ENCODE measurements around the gene PFKL. TPM values are rescaled to one million over a fixed set of nuclear protein-coding genes. Genes with fewer than 3 reads are reported as not detected.
A peak's percentile ranks its signal among the peaks of the same experiment; 100 is the strongest.

The PFKL gene
- polyA plus RNA-seq, 2 of the 4 experiments (the other 2 are of a cell fraction), result 23.2 to 38.7 TPM

- no peak for TF ChIP-seq MAZ (IDR thresholded peaks at IDR 0.05; ENCODE audit: borderline replicate concordance, low read depth, low read length)
Observed at GRCh38 chr21:44314561-44314960, 14.7 kb downstream of the PFKL start (continued).

DNA sequence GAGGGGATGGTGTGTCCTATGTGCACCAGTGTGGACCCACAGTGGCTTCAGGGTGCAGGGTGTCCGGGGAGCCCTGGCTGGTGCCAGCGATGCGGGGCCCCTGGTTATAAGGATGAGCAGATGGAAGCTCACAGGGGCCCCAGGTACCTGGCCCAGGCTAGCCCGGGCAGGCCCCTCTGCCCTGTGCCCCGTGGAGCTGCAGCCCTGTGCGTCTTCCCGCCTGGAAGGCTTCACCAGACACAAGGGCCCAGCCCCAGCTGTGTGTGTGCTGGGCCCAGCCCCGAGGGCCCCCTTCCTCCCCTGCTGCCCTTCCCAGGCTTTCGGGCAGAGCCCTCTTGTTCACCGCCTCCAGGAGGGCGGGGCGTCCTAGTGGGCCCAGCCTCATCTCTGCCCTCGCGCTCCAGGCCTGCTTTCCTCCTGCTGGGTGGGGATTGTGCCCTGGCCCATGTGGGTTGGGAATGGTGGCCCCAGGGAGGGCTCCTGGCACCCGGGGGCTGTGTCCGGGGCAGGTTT is 15.9 kb downstream of the PFKL start:
- FAIRE-seq (no peak), DNase-seq (ENCODE audit: low read depth in 1 of 2, low spot score in 1 of 2) (no peak), ATAC-seq (no peak; a peak in 1 of 6 replicates)
- no peak overlapping the region for H3K4me3 ChIP-seq
- H3K9me3 ChIP-seq, result no peaks in the 10 kb centered on the region
- H3K4me2 ChIP-seq, result no peak overlapping the region
- CTCF ChIA-PET, result interaction anchor here (0.6 to 3.1 kb wide), 3 partner anchors 11 to 811 kb away, joined by 3 to 15 read pairs (median 6); no protein-coding TSS in a partner anchor
- H3K27ac ChIP-seq, result peak overlapping the region in 1 of 2 experiments; percentile 42; a peak in 1 of 6 replicates
- POLR2A ChIA-PET, result no interaction called here
- TF ChIP-seq SMC3 (IDR thresholded peaks at IDR 0.05), result no peak
- TF ChIP-seq CHD4 (IDR thresholded peaks at IDR 0.05; ENCODE audit: borderline replicate concordance), result no peak
- TF ChIP-seq MAFK (IDR thresholded peaks at IDR 0.05; ENCODE audit: partially characterized antibody), result no peak
- no peak for TF ChIP-seq KDM5A (IDR thresholded peaks at IDR 0.05)
- no peak for TF ChIP-seq HMGXB4 (CRISPR knock-in tag; IDR thresholded peaks at IDR 0.05; ENCODE audit: borderline replicate concordance)
- TF ChIP-seq HOXA7 (CRISPR knock-in tag; IDR thresholded peaks at IDR 0.05), result no peak
- no peaks in the 10 kb centered on the region for H3K4me1 ChIP-seq
- WGBS (ENCODE audit: missing lambda C conversion rate), result 89% methylated on average over 5 of the region's 16 CpGs

DNA sequence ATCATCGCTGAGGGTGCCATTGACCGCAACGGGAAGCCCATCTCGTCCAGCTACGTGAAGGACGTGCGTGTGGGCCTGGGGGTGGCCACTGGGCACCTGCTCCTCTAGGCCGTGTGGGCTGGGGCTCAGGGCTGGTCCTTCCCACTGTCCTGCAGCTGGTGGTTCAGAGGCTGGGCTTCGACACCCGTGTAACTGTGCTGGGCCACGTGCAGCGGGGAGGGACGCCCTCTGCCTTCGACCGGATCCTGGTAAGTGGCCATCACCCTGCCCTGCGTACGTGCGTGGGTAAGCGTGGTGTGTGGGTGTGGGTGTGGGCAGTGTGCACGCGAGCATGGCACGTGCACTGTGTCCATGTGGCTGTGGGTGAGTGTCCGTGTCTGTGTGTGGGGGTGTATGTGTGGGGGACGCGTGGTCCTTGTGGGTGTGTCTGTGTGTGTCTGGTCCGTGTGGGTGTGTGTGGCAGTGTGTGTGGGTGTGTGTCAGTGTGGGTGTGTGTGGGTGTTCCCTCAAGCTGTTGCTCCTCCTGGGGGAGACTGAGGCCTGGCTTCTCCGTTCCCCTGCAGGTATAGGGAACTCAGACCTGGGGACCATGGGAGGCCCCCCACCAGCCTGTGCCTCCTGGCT is 16.5 kb downstream of the PFKL start:
- no peak for ATAC-seq
- H3K4me3 ChIP-seq, result no peak overlapping the region
- ChIA-PET POLR2A (no interaction called here), CTCF (interaction anchor here (0.6 to 3.1 kb wide), 2 partner anchors 11 to 811 kb away, joined by 3 to 15 read pairs; no protein-coding TSS in a partner anchor)
- 86% methylated on average over 8 of the region's 27 CpGs for WGBS (ENCODE audit: missing lambda C conversion rate)
- H3K27ac ChIP-seq, result no peak overlapping the region
- H3K9me3 ChIP-seq, result no peaks in the 10 kb centered on the region
- TF ChIP-seq REST (IDR thresholded peaks at IDR 0.05) (no peak), FOSB (CRISPR knock-in tag; IDR thresholded peaks at IDR 0.05) (no peak), ESRRA (IDR thresholded peaks at IDR 0.05; ENCODE audit: borderline replicate concordance, low read length) (no peak), HEYL (CRISPR knock-in tag; IDR thresholded peaks at IDR 0.05) (no peak), POLR2AphosphoS2 (conservative IDR thresholded peaks at IDR 0.05; ENCODE audit: low read length) (no peak), ZC3H11A (IDR thresholded peaks at IDR 0.05) (no peak), TFCP2L1 (CRISPR knock-in tag; IDR thresholded peaks at IDR 0.05) (no peak), RAD21 (conservative IDR thresholded peaks at IDR 0.05 in 1 of 2, IDR thresholded peaks at IDR 0.05 in 1 of 2) (no peak), ZSCAN20 (CRISPR knock-in tag; IDR thresholded peaks at IDR 0.05) (no peak), HOXB13 (CRISPR knock-in tag; IDR thresholded peaks at IDR 0.05; ENCODE audit: low read depth) (no peak), MYC (IDR thresholded peaks at IDR 0.05; ENCODE audit: borderline replicate concordance, low read length) (no peak), HOXA7 (CRISPR knock-in tag; IDR thresholded peaks at IDR 0.05) (no peak), NFE2L2 (conservative IDR thresholded peaks at IDR 0.05; ENCODE audit: low read length) (no peak), GATA3 (IDR thresholded peaks at IDR 0.05; ENCODE audit: borderline replicate concordance) (no peak), FOXS1 (CRISPR knock-in tag; IDR thresholded peaks at IDR 0.05) (no peak), MAFK (IDR thresholded peaks at IDR 0.05; ENCODE audit: partially characterized antibody) (no peak), NPAS2 (CRISPR knock-in tag; IDR thresholded peaks at IDR 0.05; ENCODE audit: borderline replicate concordance) (no peak)
- TF ChIP-seq, protein P1, sequence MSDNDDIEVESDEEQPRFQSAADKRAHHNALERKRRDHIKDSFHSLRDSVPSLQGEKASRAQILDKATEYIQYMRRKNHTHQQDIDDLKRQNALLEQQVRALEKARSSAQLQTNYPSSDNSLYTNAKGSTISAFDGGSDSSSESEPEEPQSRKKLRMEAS (IDR thresholded peaks at IDR 0.05), result no peak
- TF ChIP-seq, protein P2, sequence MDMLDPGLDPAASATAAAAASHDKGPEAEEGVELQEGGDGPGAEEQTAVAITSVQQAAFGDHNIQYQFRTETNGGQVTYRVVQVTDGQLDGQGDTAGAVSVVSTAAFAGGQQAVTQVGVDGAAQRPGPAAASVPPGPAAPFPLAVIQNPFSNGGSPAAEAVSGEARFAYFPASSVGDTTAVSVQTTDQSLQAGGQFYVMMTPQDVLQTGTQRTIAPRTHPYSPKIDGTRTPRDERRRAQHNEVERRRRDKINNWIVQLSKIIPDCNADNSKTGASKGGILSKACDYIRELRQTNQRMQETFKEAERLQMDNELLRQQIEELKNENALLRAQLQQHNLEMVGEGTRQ (IDR thresholded peaks at IDR 0.05), result no peak
- FAIRE-seq, result no peak
- no peak for DNase-seq (ENCODE audit: low read depth in 1 of 2, low spot score in 1 of 2)
- no peaks in the 10 kb centered on the region for H3K4me1 ChIP-seq
- no peak overlapping the region for H3K4me2 ChIP-seq
